ENCODE results near the gene ABCA2. TPM values are rescaled to one million over a fixed set of nuclear protein-coding genes. Genes with fewer than 3 reads are reported as not detected.

ABCA2 gene
- total RNA-seq, 1 experiment from 2014 or later: 19.2 TPM

GRCh38 chr9:136978073-136978864 is 49.8 kb downstream of the ABCA2 start (continued):
- 0 out of 2 replicates have a peak, but pooled peaks have one; percentile 12 for TF ChIP-seq FOXP1 (CRISPR knock-in tag; IDR thresholded peaks at IDR 0.05; ENCODE audit: borderline replicate concordance)

- Mint-ChIP-seq H3K4me1 (peaks cover 3% of the 10 kb centered on the region; the same call in 1 of the 2 replicates), H3K4me3 (peak overlapping the region; percentile 66), H3K36me3 (no peaks in the 10 kb centered on the region), H3K9me3 (no peaks in the 10 kb centered on the region), H3K27ac (no peak overlapping the region), H3K27me3 (ENCODE audit: low read depth) (peaks cover 3% of the 10 kb centered on the region; the same call in 1 of the 2 replicates)
- ChIA-PET POLR2A (interaction anchor here (1.3 to 1.5 kb wide), 4 partner anchors 15 to 223 kb away, joined by 3 to 6 read pairs (median 4); partner anchors contain the start of genes PAXX and TPRN), CTCF (interaction anchor here (0.8 to 6.2 kb wide), 35 partner anchors 8 to 259 kb away, joined by 3 to 117 read pairs (median 6); partner anchors contain the start of genes ABCA2, AJM1, C8G and CLIC3)
- ATAC-seq (peak; percentile 9), DNase-seq (ENCODE audit: low spot score) (no peak)
- TF ChIP-seq FOXP1 (CRISPR knock-in tag; IDR thresholded peaks at IDR 0.05; ENCODE audit: borderline replicate concordance): peak; percentile 55; the same call in 1 of the 2 replicates
- TF ChIP-seq, protein P1, sequence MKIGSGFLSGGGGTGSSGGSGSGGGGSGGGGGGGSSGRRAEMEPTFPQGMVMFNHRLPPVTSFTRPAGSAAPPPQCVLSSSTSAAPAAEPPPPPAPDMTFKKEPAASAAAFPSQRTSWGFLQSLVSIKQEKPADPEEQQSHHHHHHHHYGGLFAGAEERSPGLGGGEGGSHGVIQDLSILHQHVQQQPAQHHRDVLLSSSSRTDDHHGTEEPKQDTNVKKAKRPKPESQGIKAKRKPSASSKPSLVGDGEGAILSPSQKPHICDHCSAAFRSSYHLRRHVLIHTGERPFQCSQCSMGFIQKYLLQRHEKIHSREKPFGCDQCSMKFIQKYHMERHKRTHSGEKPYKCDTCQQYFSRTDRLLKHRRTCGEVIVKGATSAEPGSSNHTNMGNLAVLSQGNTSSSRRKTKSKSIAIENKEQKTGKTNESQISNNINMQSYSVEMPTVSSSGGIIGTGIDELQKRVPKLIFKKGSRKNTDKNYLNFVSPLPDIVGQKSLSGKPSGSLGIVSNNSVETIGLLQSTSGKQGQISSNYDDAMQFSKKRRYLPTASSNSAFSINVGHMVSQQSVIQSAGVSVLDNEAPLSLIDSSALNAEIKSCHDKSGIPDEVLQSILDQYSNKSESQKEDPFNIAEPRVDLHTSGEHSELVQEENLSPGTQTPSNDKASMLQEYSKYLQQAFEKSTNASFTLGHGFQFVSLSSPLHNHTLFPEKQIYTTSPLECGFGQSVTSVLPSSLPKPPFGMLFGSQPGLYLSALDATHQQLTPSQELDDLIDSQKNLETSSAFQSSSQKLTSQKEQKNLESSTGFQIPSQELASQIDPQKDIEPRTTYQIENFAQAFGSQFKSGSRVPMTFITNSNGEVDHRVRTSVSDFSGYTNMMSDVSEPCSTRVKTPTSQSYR (CRISPR knock-in tag; IDR thresholded peaks at IDR 0.05): no peak
- no peak for TF ChIP-seq SP1 (CRISPR knock-in tag; conservative IDR thresholded peaks at IDR 0.05)
- no peak for TF ChIP-seq KAT7 (CRISPR knock-in tag; IDR thresholded peaks at IDR 0.05; ENCODE audit: borderline replicate concordance)
- no peak for TF ChIP-seq ZNF263 (CRISPR knock-in tag; IDR thresholded peaks at IDR 0.05; ENCODE audit: low read depth)
- TF ChIP-seq, protein P2, sequence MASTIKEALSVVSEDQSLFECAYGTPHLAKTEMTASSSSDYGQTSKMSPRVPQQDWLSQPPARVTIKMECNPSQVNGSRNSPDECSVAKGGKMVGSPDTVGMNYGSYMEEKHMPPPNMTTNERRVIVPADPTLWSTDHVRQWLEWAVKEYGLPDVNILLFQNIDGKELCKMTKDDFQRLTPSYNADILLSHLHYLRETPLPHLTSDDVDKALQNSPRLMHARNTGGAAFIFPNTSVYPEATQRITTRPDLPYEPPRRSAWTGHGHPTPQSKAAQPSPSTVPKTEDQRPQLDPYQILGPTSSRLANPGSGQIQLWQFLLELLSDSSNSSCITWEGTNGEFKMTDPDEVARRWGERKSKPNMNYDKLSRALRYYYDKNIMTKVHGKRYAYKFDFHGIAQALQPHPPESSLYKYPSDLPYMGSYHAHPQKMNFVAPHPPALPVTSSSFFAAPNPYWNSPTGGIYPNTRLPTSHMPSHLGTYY (CRISPR knock-in tag; IDR thresholded peaks at IDR 0.05): no peak
- TF ChIP-seq HMGXB4 (CRISPR knock-in tag; IDR thresholded peaks at IDR 0.05): peak; percentile 78; the same call in 1 of the 2 replicates
- no peak for TF ChIP-seq ZBTB21 (CRISPR knock-in tag; IDR thresholded peaks at IDR 0.05; ENCODE audit: borderline replicate concordance)
- TF ChIP-seq ZNF232 (CRISPR knock-in tag; IDR thresholded peaks at IDR 0.05): no peak
- no peak for TF ChIP-seq OVOL2 (CRISPR knock-in tag; IDR thresholded peaks at IDR 0.05; ENCODE audit: borderline replicate concordance)
- no peak for TF ChIP-seq CTCF (IDR thresholded peaks at IDR 0.05)
- 0 out of 2 replicates have a peak, but pooled peaks have one; percentile 6 for TF ChIP-seq USF2 (CRISPR knock-in tag; IDR thresholded peaks at IDR 0.05)
- TF ChIP-seq, protein P3, sequence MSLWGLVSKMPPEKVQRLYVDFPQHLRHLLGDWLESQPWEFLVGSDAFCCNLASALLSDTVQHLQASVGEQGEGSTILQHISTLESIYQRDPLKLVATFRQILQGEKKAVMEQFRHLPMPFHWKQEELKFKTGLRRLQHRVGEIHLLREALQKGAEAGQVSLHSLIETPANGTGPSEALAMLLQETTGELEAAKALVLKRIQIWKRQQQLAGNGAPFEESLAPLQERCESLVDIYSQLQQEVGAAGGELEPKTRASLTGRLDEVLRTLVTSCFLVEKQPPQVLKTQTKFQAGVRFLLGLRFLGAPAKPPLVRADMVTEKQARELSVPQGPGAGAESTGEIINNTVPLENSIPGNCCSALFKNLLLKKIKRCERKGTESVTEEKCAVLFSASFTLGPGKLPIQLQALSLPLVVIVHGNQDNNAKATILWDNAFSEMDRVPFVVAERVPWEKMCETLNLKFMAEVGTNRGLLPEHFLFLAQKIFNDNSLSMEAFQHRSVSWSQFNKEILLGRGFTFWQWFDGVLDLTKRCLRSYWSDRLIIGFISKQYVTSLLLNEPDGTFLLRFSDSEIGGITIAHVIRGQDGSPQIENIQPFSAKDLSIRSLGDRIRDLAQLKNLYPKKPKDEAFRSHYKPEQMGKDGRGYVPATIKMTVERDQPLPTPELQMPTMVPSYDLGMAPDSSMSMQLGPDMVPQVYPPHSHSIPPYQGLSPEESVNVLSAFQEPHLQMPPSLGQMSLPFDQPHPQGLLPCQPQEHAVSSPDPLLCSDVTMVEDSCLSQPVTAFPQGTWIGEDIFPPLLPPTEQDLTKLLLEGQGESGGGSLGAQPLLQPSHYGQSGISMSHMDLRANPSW (CRISPR knock-in tag; conservative IDR thresholded peaks at IDR 0.05; ENCODE audit: low read depth): no peak
- TF ChIP-seq NR2C2 (CRISPR knock-in tag; IDR thresholded peaks at IDR 0.05): no peak
- TF ChIP-seq JAZF1 (CRISPR knock-in tag; IDR thresholded peaks at IDR 0.05): no peak
- no peak for TF ChIP-seq E2F5 (CRISPR knock-in tag; IDR thresholded peaks at IDR 0.05)
- no peak for TF ChIP-seq EMX1 (CRISPR knock-in tag; IDR thresholded peaks at IDR 0.05)
- TF ChIP-seq ATF2 (CRISPR knock-in tag; IDR thresholded peaks at IDR 0.05; ENCODE audit: borderline replicate concordance, low read depth): no peak
These were observed 50.4 kb downstream of the ABCA2 start for GRCh38 chr9:136977649-136978072.
